Body of pancreas (tissue), 4 donors: ENCODE measurements around the gene CCDC170. TPM values are rescaled to one million over a fixed set of nuclear protein-coding genes. Genes with fewer than 3 reads are reported as not detected.

Experiments
- ATAC-seq: fragments of 150-250 bp; one replicate; pipeline ENCODE4 v1.9.1; 2016
- DNase-seq, 4 donors: peaks; one replicate each; pipeline ENCODE4 v3.0.0-alpha.2; 2019
- H3K27ac ChIP-seq, 4 donors: fragments of 200-600 bp; sonication (generic); 1 replicate in 3 of 4; 2 replicates in 1 of 4; pipeline versions ENCODE4 v1.5.1 to v1.6.1; 2016 to 2019; ENCODE audit warnings: mild to moderate bottlenecking in 1 of 4, mixed read lengths in 1 of 4, moderate library complexity in 1 of 4
- H3K27me3 ChIP-seq, 2 donors: fragments of 200-600 bp; sonication (generic); one replicate each; pipeline ENCODE4 v1.6.0; 2016; ENCODE audit warnings: mild to moderate bottlenecking in 1 of 2
- H3K36me3 ChIP-seq, 2 donors: fragments of 200-600 bp; sonication (generic); replicated peaks in 1 of 2; 2 replicates each; pipeline ENCODE4 v1.5.1; 2016; ENCODE audit warnings: low read depth in 2 of 2; ENCODE audit not compliant: insufficient read depth in 1 of 2
- H3K4me1 ChIP-seq: fragments of 200-600 bp; sonication (generic); one replicate; pipeline ENCODE4 v1.6.0; 2016
- H3K4me3 ChIP-seq, 2 donors: fragments of 200-600 bp; sonication (generic); 1 replicate in 1 of 2; 2 replicates in 1 of 2; pipeline ENCODE4 v1.5.1; 2016 to 2019
- H3K9me3 ChIP-seq, 3 donors: fragments of 200-600 bp; sonication (generic); 1 replicate in 2 of 3; 2 replicates in 1 of 3; pipeline ENCODE4 v1.5.1; 2016
- POLR2A ChIP-seq, 3 donors: fragments of 450-650 bp; IDR thresholded peaks; one replicate each; pipeline ENCODE4 v1.6.1; 2016; ENCODE audit warnings: antibody characterized with exemption in 3 of 3, mild to moderate bottlenecking in 2 of 3
- WGBS, 2 donors: methylation state at CpG; one replicate each; pipeline ENCODE4 v1.1.5; 2017; 5-methylcytosine and 5-hydroxymethylcytosine counted together
- intact Hi-C: fragments of 100-400 bp; cut with DNase I; formaldehyde crosslinking; loops from one replicate; pipeline ENCODE4 v1.15.1; 2023
- total RNA-seq, 2 donors: library from RNA; depleted of rRNA; stranded (reverse); fragments of >200 nt; gene quantifications; one replicate each; pipeline ENCODE4 v1.1.0, GENCODE V29; 2016
- TF ChIP-seq, protein P1 (sequence below), 7 experiments: fragments of 450-650 bp in 4 of 7; fragments of 200-600 bp in 3 of 7; sonication (generic) in 3 of 7; IDR thresholded peaks; one replicate each; pipeline ENCODE4 v1.5.1; 2016 to 2019; ENCODE audit warnings: antibody characterized with exemption in 7 of 7

The CCDC170 gene
- total RNA-seq, 2 donors from 2014 or later = 2.1 TPM; not detected in 1

- intact Hi-C loops = no loop called here
- DNase-seq (no peak), ATAC-seq (no peak)
- 73 to 75% methylated on average over 3 of the region's 3 CpGs for WGBS, 2 donors
- TF ChIP-seq POLR2A (IDR thresholded peaks at IDR 0.05) = no peak
- TF ChIP-seq, protein P1, sequence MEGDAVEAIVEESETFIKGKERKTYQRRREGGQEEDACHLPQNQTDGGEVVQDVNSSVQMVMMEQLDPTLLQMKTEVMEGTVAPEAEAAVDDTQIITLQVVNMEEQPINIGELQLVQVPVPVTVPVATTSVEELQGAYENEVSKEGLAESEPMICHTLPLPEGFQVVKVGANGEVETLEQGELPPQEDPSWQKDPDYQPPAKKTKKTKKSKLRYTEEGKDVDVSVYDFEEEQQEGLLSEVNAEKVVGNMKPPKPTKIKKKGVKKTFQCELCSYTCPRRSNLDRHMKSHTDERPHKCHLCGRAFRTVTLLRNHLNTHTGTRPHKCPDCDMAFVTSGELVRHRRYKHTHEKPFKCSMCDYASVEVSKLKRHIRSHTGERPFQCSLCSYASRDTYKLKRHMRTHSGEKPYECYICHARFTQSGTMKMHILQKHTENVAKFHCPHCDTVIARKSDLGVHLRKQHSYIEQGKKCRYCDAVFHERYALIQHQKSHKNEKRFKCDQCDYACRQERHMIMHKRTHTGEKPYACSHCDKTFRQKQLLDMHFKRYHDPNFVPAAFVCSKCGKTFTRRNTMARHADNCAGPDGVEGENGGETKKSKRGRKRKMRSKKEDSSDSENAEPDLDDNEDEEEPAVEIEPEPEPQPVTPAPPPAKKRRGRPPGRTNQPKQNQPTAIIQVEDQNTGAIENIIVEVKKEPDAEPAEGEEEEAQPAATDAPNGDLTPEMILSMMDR (IDR thresholded peaks at IDR 0.05) = no peak
- no peak overlapping the region for H3K4me3 ChIP-seq
- H3K27ac ChIP-seq = no peak overlapping the region
- no peaks in the 10 kb centered on the region for H3K9me3 ChIP-seq
- no peaks in the 10 kb centered on the region for H3K36me3 ChIP-seq
- H3K27me3 ChIP-seq = no peaks in the 10 kb centered on the region
- peaks cover 4% of the 10 kb centered on the region for H3K4me1 ChIP-seq
These were observed 141.9 kb downstream of the CCDC170 start for GRCh38 chr6:151635741-151636140.

DNA sequence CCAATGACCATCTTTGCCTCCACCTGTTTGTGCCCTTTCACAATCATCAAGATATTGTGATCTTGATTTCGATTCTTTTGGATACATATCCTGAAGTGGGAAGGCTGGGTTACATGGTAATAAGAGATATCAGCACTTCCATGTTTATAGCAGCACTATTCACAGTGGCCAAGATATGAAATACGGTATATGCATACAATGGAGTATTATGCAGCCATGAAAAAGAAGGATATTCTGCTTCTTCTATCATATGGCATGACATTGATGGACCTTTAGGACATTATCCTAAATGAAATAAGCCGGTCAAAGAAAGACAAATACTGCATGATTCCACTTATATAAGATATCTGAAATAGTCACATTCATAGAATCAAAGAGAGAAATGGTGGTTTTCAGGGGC, 144.0 kb downstream of the CCDC170 start:
- intact Hi-C loops = no loop called here
- 85 to 93% methylated on average over 3 of the region's 3 CpGs for WGBS, 2 donors
- H3K4me3 ChIP-seq = no peak overlapping the region

GRCh38 chr6:151639750-151640149, 145.9 kb downstream of the CCDC170 start:
- 82 to 91% methylated on average over 1 of the region's 1 CpG for WGBS, 2 donors

More for the DNA sequence above, 144.0 kb downstream of the CCDC170 start:
- H3K27ac ChIP-seq = no peak overlapping the region
- ATAC-seq (no peak), DNase-seq (no peak)
- H3K27me3 ChIP-seq = no peaks in the 10 kb centered on the region
- H3K36me3 ChIP-seq = no peaks in the 10 kb centered on the region
- H3K4me1 ChIP-seq = peaks cover 4% of the 10 kb centered on the region
- TF ChIP-seq, protein P1 (IDR thresholded peaks at IDR 0.05) = no peak
- no peak for TF ChIP-seq POLR2A (IDR thresholded peaks at IDR 0.05)
- no peaks in the 10 kb centered on the region for H3K9me3 ChIP-seq

DNA sequence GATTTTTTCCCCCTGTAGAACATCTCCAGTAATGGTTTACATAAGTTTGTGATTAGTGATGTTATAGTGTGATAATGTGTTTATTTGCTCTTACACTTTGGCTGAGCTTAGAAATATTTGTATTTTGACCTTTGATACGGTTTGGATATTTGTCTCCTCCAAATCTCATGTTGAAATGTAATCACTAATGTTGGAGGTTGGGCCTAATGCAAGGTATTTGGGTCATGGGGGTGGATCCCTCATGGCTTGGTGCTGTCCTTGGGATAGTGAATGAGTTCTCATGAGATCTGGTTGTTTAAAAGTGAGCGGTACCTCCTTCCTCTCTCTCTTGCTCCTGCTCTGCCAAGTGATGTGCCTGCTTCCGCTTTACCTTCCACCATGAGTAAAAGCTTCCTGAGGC, 147.2 kb downstream of the CCDC170 start:
- Histone ChIP-seq H3K4me3 (no peak overlapping the region), H3K27me3 (no peaks in the 10 kb centered on the region), H3K9me3 (no peaks in the 10 kb centered on the region), H3K36me3 (no peaks in the 10 kb centered on the region), H3K4me1 (no peaks in the 10 kb centered on the region), H3K27ac (no peak overlapping the region)
- intact Hi-C loops = no loop called here
- WGBS, 2 donors = 60 to 74% methylated on average over 3 of the region's 3 CpGs
- DNase-seq (no peak), ATAC-seq (no peak)
- TF ChIP-seq, protein P1 (IDR thresholded peaks at IDR 0.05) = no peak
- no peak for TF ChIP-seq POLR2A (IDR thresholded peaks at IDR 0.05)

More at GRCh38 chr6:151639750-151640149, 145.9 kb downstream of the CCDC170 start:
- DNase-seq = no peak
- H3K9me3 ChIP-seq = no peaks in the 10 kb centered on the region
- no peaks in the 10 kb centered on the region for H3K4me1 ChIP-seq
- ATAC-seq = no peak
- H3K36me3 ChIP-seq = no peaks in the 10 kb centered on the region
- H3K4me3 ChIP-seq = no peak overlapping the region
- no peak for TF ChIP-seq POLR2A (IDR thresholded peaks at IDR 0.05)
- TF ChIP-seq, protein P1 (IDR thresholded peaks at IDR 0.05) = no peak
- intact Hi-C loops = no loop called here
- H3K27ac ChIP-seq = no peak overlapping the region
- H3K27me3 ChIP-seq = no peaks in the 10 kb centered on the region

- H3K4me1 ChIP-seq = no peaks in the 10 kb centered on the region
- no peak overlapping the region for H3K4me3 ChIP-seq
- H3K27ac ChIP-seq = no peak overlapping the region
- no peak for TF ChIP-seq POLR2A (IDR thresholded peaks at IDR 0.05)
- TF ChIP-seq, protein P1 (IDR thresholded peaks at IDR 0.05) = no peak
- ATAC-seq (no peak), DNase-seq (no peak)
- no peaks in the 10 kb centered on the region for H3K27me3 ChIP-seq
- WGBS, 2 donors = 69 to 73% methylated on average over 10 to 12 of the region's 12 CpGs
- H3K36me3 ChIP-seq = no peaks in the 10 kb centered on the region
- no peaks in the 10 kb centered on the region for H3K9me3 ChIP-seq
- intact Hi-C loops = no loop called here
These were observed 154.3 kb downstream of the CCDC170 start for GRCh38 chr6:151647976-151648639.
